ENCODE results near the gene GNAQ. TPM values are rescaled to one million over a fixed set of nuclear protein-coding genes. Genes with fewer than 3 reads are reported as not detected.

GNAQ gene
- total RNA-seq, 2 experiments from 2014 or later = 17.8 to 18.1 TPM

- ChIA-PET CTCF (interaction anchor here (0.9 to 1.5 kb wide), 3 partner anchors 10 to 18 kb away, joined by 3 read pairs; no protein-coding TSS in a partner anchor), POLR2A (no interaction called here)
- Mint-ChIP-seq H3K4me1 (ENCODE audit: low read depth) (peaks cover 30% of the 10 kb centered on the region), H3K27me3 (no peaks in the 10 kb centered on the region), H3K9me3 (no peaks in the 10 kb centered on the region), H3K27ac (no peak overlapping the region), H3K4me3 (no peak overlapping the region), H3K36me3 (ENCODE audit: low read depth) (no peaks in the 10 kb centered on the region)
- no peak for TF ChIP-seq CTCF (IDR thresholded peaks at IDR 0.05)
- ATAC-seq (no peak), DNase-seq (no peak)
- intact Hi-C loops (cut with micrococcal nuclease) = no loop called here
These were observed 179.6 kb downstream of the GNAQ start for GRCh38 chr9:77851882-77852595.

GRCh38 chr9:77848897-77849296 lies 182.7 kb downstream of the GNAQ start:
- Mint-ChIP-seq H3K9me3 (no peaks in the 10 kb centered on the region), H3K27me3 (no peaks in the 10 kb centered on the region), H3K4me3 (no peak overlapping the region), H3K4me1 (ENCODE audit: low read depth) (peaks cover 25% of the 10 kb centered on the region), H3K27ac (no peak overlapping the region), H3K36me3 (ENCODE audit: low read depth) (no peaks in the 10 kb centered on the region)
- intact Hi-C loops (cut with micrococcal nuclease) = no loop called here
- POLR2A ChIA-PET = no interaction called here
- no peak for TF ChIP-seq CTCF (IDR thresholded peaks at IDR 0.05)
- ATAC-seq (no peak), DNase-seq (no peak)
- CTCF ChIA-PET = interaction anchor here (2.1 to 2.7 kb wide), 2 partner anchors 187 to 391 kb away, joined by 7 read pairs; no protein-coding TSS in a partner anchor

- Mint-ChIP-seq H3K27me3 (no peaks in the 10 kb centered on the region), H3K4me3 (no peak overlapping the region), H3K36me3 (ENCODE audit: low read depth) (no peaks in the 10 kb centered on the region), H3K27ac (no peak overlapping the region), H3K4me1 (ENCODE audit: low read depth) (peaks cover 25% of the 10 kb centered on the region), H3K9me3 (no peaks in the 10 kb centered on the region)
- no peak for TF ChIP-seq CTCF (IDR thresholded peaks at IDR 0.05)
- CTCF ChIA-PET = interaction anchor here (2.1 to 2.7 kb wide), 2 partner anchors 187 to 391 kb away, joined by 7 read pairs; no protein-coding TSS in a partner anchor
- POLR2A ChIA-PET = no interaction called here
- ATAC-seq (no peak), DNase-seq (no peak)
- intact Hi-C loops (cut with micrococcal nuclease) = no loop called here
These were observed 183.2 kb downstream of the GNAQ start for GRCh38 chr9:77848404-77848803.

GRCh38 chr9:77847626-77848025 lies 184.0 kb downstream of the GNAQ start:
- TF ChIP-seq CTCF (IDR thresholded peaks at IDR 0.05) = no peak
- no peak overlapping the region for H3K27ac Mint-ChIP-seq
- H3K9me3 Mint-ChIP-seq = no peaks in the 10 kb centered on the region
- no peak for ATAC-seq
- H3K4me1 Mint-ChIP-seq (ENCODE audit: low read depth) = peaks cover 25% of the 10 kb centered on the region
- CTCF ChIA-PET = interaction anchor here (2.1 to 2.7 kb wide), 2 partner anchors 188 to 390 kb away, joined by 7 read pairs; no protein-coding TSS in a partner anchor
- H3K27me3 Mint-ChIP-seq = no peaks in the 10 kb centered on the region
- no peak for DNase-seq
- intact Hi-C loops (cut with micrococcal nuclease) = no loop called here
- POLR2A ChIA-PET = no interaction called here
- no peak overlapping the region for H3K4me3 Mint-ChIP-seq
- no peaks in the 10 kb centered on the region for H3K36me3 Mint-ChIP-seq (ENCODE audit: low read depth)

- intact Hi-C loops (cut with micrococcal nuclease) = no loop called here
- no peaks in the 10 kb centered on the region for H3K27me3 Mint-ChIP-seq
- POLR2A ChIA-PET = no interaction called here
- DNase-seq (no peak), ATAC-seq (no peak)
- peaks cover 28% of the 10 kb centered on the region for H3K4me1 Mint-ChIP-seq (ENCODE audit: low read depth)
- no peak for TF ChIP-seq CTCF (IDR thresholded peaks at IDR 0.05)
- CTCF ChIA-PET = interaction anchor here (2.1 to 2.7 kb wide), 2 partner anchors 189 to 390 kb away, joined by 7 read pairs; no protein-coding TSS in a partner anchor
- H3K27ac Mint-ChIP-seq = no peak overlapping the region
- H3K9me3 Mint-ChIP-seq = no peaks in the 10 kb centered on the region
- H3K4me3 Mint-ChIP-seq = no peak overlapping the region
- no peaks in the 10 kb centered on the region for H3K36me3 Mint-ChIP-seq (ENCODE audit: low read depth)
These were observed 184.5 kb downstream of the GNAQ start for GRCh38 chr9:77847059-77847499.

Data from activated CD8-positive, alpha-beta T cell treated with anti-CD3 and anti-CD28 coated beads for 36 hours (primary cell).